GM12878 (cell line): ENCODE results near the gene PMAIP1. TPM values are rescaled to one million over a fixed set of nuclear protein-coding genes. Genes with fewer than 3 reads are reported as not detected.

Experiments
- ATAC-seq: fragments of 200-7000 bp; cut with Tn5 transposase; 3 replicates; pipeline ENCODE4 v1.9.1; 2020; ENCODE audit warnings: mild to moderate bottlenecking, moderate library complexity
- BruUV-seq: library from RNA; stranded (reverse); fragments of 400-500 nt; replicated peaks from 2 replicates; lab custom pipeline; 2021; lab: Mats Ljungman, UMichigan
- CTCF ChIA-PET: fragments of 300-600 bp; sonication (Branson Sonifier 250); formaldehyde crosslinking; extraction: SDS; loops from one replicate; lab custom pipeline; 2021; ENCODE audit warnings: inconsistent platforms; lab: Yijun Ruan, JAX
- POLR2A ChIA-PET: fragments of 350-600 bp; formaldehyde crosslinking; extraction: SDS; loops from one replicate; lab custom pipeline; 2021; ENCODE audit warnings: inconsistent platforms; lab: Charles Lee
- RAD21 ChIA-PET: fragments of 300-600 bp; sonication (Branson Sonifier 250); formaldehyde crosslinking; loops from one replicate; lab custom pipeline; 2023; ENCODE audit warnings: antibody characterized with exemption; ENCODE audit not compliant: unreplicated experiment; lab: Charles Lee
- SMC1A ChIA-PET: fragments of 300-600 bp; sonication (Branson Sonifier 250); formaldehyde crosslinking; loops from one replicate; lab custom pipeline; 2023; ENCODE audit not compliant: unreplicated experiment, uncharacterized antibody; lab: Charles Lee
- DNase-seq: peaks from one replicate; pipeline ENCODE4 v3.0.0-alpha.2; 2011; ENCODE audit warnings: low read depth, low spot score
- FAIRE-seq: peaks from 3 replicates; lab custom pipeline; 2011; peaks lifted over from hg19 to GRCh38; lab: Jason Lieb, UNC
- H2AFZ ChIP-seq: 2 replicates; pipeline ENCODE4 v1.6.0; 2011; ENCODE audit warnings: low read depth, low read length, control low read depth; ENCODE audit not compliant: control insufficient read depth
- H3K27ac ChIP-seq: 2 replicates; pipeline ENCODE4 v1.5.1; 2011; ENCODE audit warnings: control low read depth; ENCODE audit not compliant: control insufficient read depth, insufficient read depth
- H3K27me3 ChIP-seq, 2 experiments: replicated peaks in 1 of 2; 2 replicates each; pipeline versions ENCODE4 v1.6.0 to v1.6.1; 2011; ENCODE audit warnings: low read length in 1 of 2; ENCODE audit not compliant: control insufficient read depth in 2 of 2, insufficient read depth in 2 of 2
- H3K36me3 ChIP-seq, 2 experiments: 2 replicates each; pipeline ENCODE4 v1.5.1; 2011; ENCODE audit warnings: low read length in 1 of 2; ENCODE audit not compliant: control insufficient read depth in 2 of 2, insufficient read depth in 2 of 2
- H3K4me1 ChIP-seq: 2 replicates; pipeline ENCODE4 v1.6.1; 2011; ENCODE audit warnings: mild to moderate bottlenecking, low read length, moderate library complexity, mixed read lengths; ENCODE audit not compliant: control insufficient read depth, insufficient read depth
- H3K4me2 ChIP-seq: 2 replicates; pipeline ENCODE4 v1.6.0; 2011; ENCODE audit warnings: control low read depth; ENCODE audit not compliant: control insufficient read depth, insufficient read depth
- H3K4me3 ChIP-seq: fragments of 200-600 bp; sonication (generic); 2 replicates; pipeline ENCODE4 v1.5.1; 2016
- H3K79me2 ChIP-seq: 2 replicates; pipeline ENCODE4 v1.6.0; 2011; ENCODE audit warnings: low read length; ENCODE audit not compliant: control insufficient read depth, insufficient read depth
- H3K9ac ChIP-seq: 2 replicates; pipeline ENCODE4 v1.8.0; 2011; ENCODE audit warnings: low read length, control low read depth, mixed read lengths; ENCODE audit not compliant: control insufficient read depth, insufficient read depth
- H3K9me3 ChIP-seq: replicated peaks from 3 replicates; pipeline ENCODE4 v1.5.1; 2011; ENCODE audit warnings: mild to moderate bottlenecking, low read length; ENCODE audit not compliant: control insufficient read depth, insufficient read depth
- H4K20me1 ChIP-seq: 2 replicates; pipeline ENCODE4 v1.6.0; 2011; ENCODE audit not compliant: control insufficient read depth, insufficient read depth
- ATF2 ChIP-seq: IDR thresholded peaks from 2 replicates; pipeline ENCODE4 v1.6.1; 2012; ENCODE audit warnings: low read length, inconsistent platforms
- ATF3 ChIP-seq: IDR thresholded peaks from 2 replicates; pipeline ENCODE4 v1.6.1; 2011; ENCODE audit warnings: low read depth, mild to moderate bottlenecking, low read length, moderate library complexity, borderline replicate concordance; ENCODE audit errors: extremely low read depth
- CHD4 ChIP-seq: fragments of 200-600 bp; sonication (generic); IDR thresholded peaks from 2 replicates; pipeline ENCODE4 v1.6.1; 2016; ENCODE audit warnings: mild to moderate bottlenecking
- CTCF ChIP-seq, 3 experiments: IDR thresholded peaks in 2 of 3; conservative IDR thresholded peaks in 1 of 3; 2 replicates each; pipeline ENCODE4 v1.5.1; 2011; ENCODE audit warnings: low read depth in 3 of 3, low read length in 3 of 3, mild to moderate bottlenecking in 3 of 3, control low read depth in 2 of 3, moderate library complexity in 2 of 3, inconsistent platforms in 1 of 3, mixed read lengths in 1 of 3; ENCODE audit not compliant: control insufficient read depth in 2 of 3, insufficient read depth in 1 of 3; ENCODE audit errors: extremely low read depth in 1 of 3
- EED ChIP-seq: sonication (generic); IDR thresholded peaks from 2 replicates; pipeline ENCODE4 v1.6.1; 2016; ENCODE audit warnings: antibody characterized with exemption, low read depth
- EGR1 ChIP-seq, 2 experiments: IDR thresholded peaks; 1 replicate in 1 of 2; 2 replicates in 1 of 2; pipeline ENCODE4 v1.6.1; 2011 to 2012; ENCODE audit warnings: low read depth in 2 of 2, low read length in 2 of 2, borderline replicate concordance in 1 of 2, mild to moderate bottlenecking in 1 of 2, moderate library complexity in 1 of 2
- HDAC6 ChIP-seq: fragments of 200-600 bp; sonication (generic); IDR thresholded peaks from one replicate; pipeline ENCODE4 v1.8.0; 2017; ENCODE audit warnings: antibody characterized with exemption; ENCODE audit not compliant: unreplicated experiment
- NFYB ChIP-seq: IDR thresholded peaks from 2 replicates; pipeline ENCODE4 v1.6.1; 2011; ENCODE audit warnings: low read depth, mild to moderate bottlenecking, low read length, improper control_type of control experiment, moderate library complexity; ENCODE audit not compliant: insufficient read depth
- PBX3 ChIP-seq: IDR thresholded peaks from 2 replicates; pipeline ENCODE4 v1.6.1; 2011; ENCODE audit warnings: mild to moderate bottlenecking, low read depth, low read length, moderate library complexity; ENCODE audit not compliant: insufficient replicate concordance
- POLR2AphosphoS5 ChIP-seq: IDR thresholded peaks from 2 replicates; pipeline ENCODE4 v1.6.1; 2011; ENCODE audit warnings: mild to moderate bottlenecking, low read length, inconsistent platforms
- ZNF687 ChIP-seq: fragments of 450-650 bp; IDR thresholded peaks from 2 replicates; pipeline ENCODE4 v1.6.1; 2017; ENCODE audit warnings: mild to moderate bottlenecking, moderate library complexity
- WGBS: methylation state at CpG from one replicate; pipeline ENCODE4 v1.1.6; 2016; ENCODE audit warnings: low lambda C conversion rate; ENCODE audit not compliant: insufficient replicate concordance, insufficient coverage; ENCODE audit errors: missing lambda C conversion rate; 5-methylcytosine and 5-hydroxymethylcytosine counted together
- in situ Hi-C: fragments of 300-500 bp; cut with MboI; formaldehyde crosslinking; loops from 9 replicates; pipeline ENCODE4 v1.14.3; 2018; ENCODE audit warnings: mixed read lengths
- intact Hi-C: fragments of 100-400 bp; cut with micrococcal nuclease; formaldehyde crosslinking; loops from one replicate; pipeline ENCODE4 v1.14.2; 2022; ENCODE audit not compliant: unreplicated experiment
- polyA plus RNA-seq, 11 experiments: library from polyadenylated mRNA; depleted of rRNA in 4 of 11; unstranded in 6 of 11; stranded (reverse) in 5 of 11; fragments of >200 nt; fragmentation: Nextera tagmentation in 4 of 11; fragmentation: Illumina TruSeq in 1 of 11; extraction: Ambion mirVana in 4 of 11; extraction: Trizol in 1 of 11; gene quantifications; 1 replicate in 1 of 11; 2 replicates in 10 of 11; pipeline versions ENCODE4 v1.2.1 to v1.2.3, GENCODE V29; 2011 to 2016; ENCODE audit warnings: inconsistent platforms in 2 of 11, missing spikeins in 2 of 11, low read depth in 1 of 11
- total RNA-seq, 4 experiments: library from RNA; depleted of rRNA in 3 of 4; stranded (reverse); fragments of >200 nt in 3 of 4; fragmentation: Illumina TruSeq in 1 of 4; extraction: Trizol in 1 of 4; gene quantifications; 2 replicates each; pipeline versions ENCODE4 v1.2.1 to v1.2.3, GENCODE V29; 2013 to 2021

PMAIP1 gene
- total and polyA plus RNA-seq, 10 of the 15 experiments (the other 5 are each of a cell fraction or from before 2014, with no cell fraction given), result 74.0 to 219 (median 112) TPM

- CTCF ChIA-PET, result interaction anchor here (0.5 to 3.4 kb wide), 17 partner anchors 9 to 783 kb away, joined by 3 to 16 read pairs (median 5); partner anchors contain the start of gene PMAIP1
- TF ChIP-seq CHD4, result no peak
- peak; percentile 92 for TF ChIP-seq ATF2
- TF ChIP-seq ZNF687, result peak; percentile 60
- TF ChIP-seq HDAC6, result no peak
- no peak for TF ChIP-seq POLR2AphosphoS5
- TF ChIP-seq ATF3, result no peak
- peak; percentile 94 for TF ChIP-seq NFYB
- TF ChIP-seq CTCF (IDR thresholded peaks at IDR 0.05 in 2 of 3, conservative IDR thresholded peaks at IDR 0.05 in 1 of 3; ENCODE audit: control insufficient read depth in 2 of 3, extremely low read depth in 1 of 3, insufficient read depth in 1 of 3, low read depth in 3 of 3, low read length in 3 of 3), result no peak
- peak; percentile 96 for TF ChIP-seq EED
- no peak for TF ChIP-seq EGR1 (IDR thresholded peaks at IDR 0.05; ENCODE audit: borderline replicate concordance in 1 of 2, low read depth in 2 of 2, low read length in 2 of 2)
- TF ChIP-seq PBX3, result no peak
These were observed 27.5 kb downstream of the PMAIP1 start for GRCh38 chr18:59927246-59927825.

More at GRCh38 chr18:59927246-59927825, 27.5 kb downstream of the PMAIP1 start:
- Histone ChIP-seq H3K36me3 (no peaks in the 10 kb centered on the region), H3K4me2 (peak overlapping the region; percentile 43), H3K79me2 (no peaks in the 10 kb centered on the region), H3K27me3 (no peaks in the 10 kb centered on the region), H3K4me3 (no peak overlapping the region), H4K20me1 (no peaks in the 10 kb centered on the region), H3K27ac (peak overlapping the region; percentile 93), H3K9me3 (no peaks in the 10 kb centered on the region), H3K4me1 (peaks cover 49% of the 10 kb centered on the region), H3K9ac (peak overlapping the region; percentile 45), H2AFZ (peak overlapping the region; percentile 48)
- 0% methylated on average over 5 of the region's 5 CpGs for WGBS
- POLR2A ChIA-PET, result interaction anchor here (0.6 to 3.6 kb wide), 20 partner anchors 9 to 82 kb away, joined by 3 to 28 read pairs (median 5); partner anchors contain the start of gene PMAIP1
- FAIRE-seq, result peak; percentile 93
- intact Hi-C loops, result loop anchor here (1.0 kb wide), 2 partner anchors 20 to 26 kb away; no protein-coding TSS in a partner anchor
- DNase-seq, result peak; percentile 98
- ATAC-seq, result peak; percentile 82
- in situ Hi-C loops, result no loop called here
- SMC1A ChIA-PET, result interaction anchor here (0.7 to 12.8 kb wide), 20 partner anchors 9 to 90 kb away, joined by 3 to 289 read pairs (median 8); partner anchors contain the start of gene PMAIP1
- no TSS peak for BruUV-seq
- RAD21 ChIA-PET, result interaction anchor here (1.1 to 8.9 kb wide), 21 partner anchors 9 to 93 kb away, joined by 3 to 187 read pairs (median 6); no protein-coding TSS in a partner anchor
